Gastrocnemius medialis (tissue), 4 donors: ENCODE data around the gene RGPD3. TPM values are rescaled to one million over a fixed set of nuclear protein-coding genes. Genes with fewer than 3 reads are reported as not detected.
A peak's percentile ranks its signal among the peaks of the same experiment; 100 is the strongest.
"Not testable (repeated sequence)": the region's sequence is repeated elsewhere in the genome, so short reads cannot be mapped to it uniquely, and the experiment has no call there.

Source experiments
- ATAC-seq, 2 donors: fragments of 150-250 bp; one replicate each; pipeline ENCODE4 v1.9.1; 2016
- DNase-seq, 2 donors: peaks; one replicate each; pipeline ENCODE4 v3.0.0-alpha.2; 2019
- H3K27ac ChIP-seq, 4 donors: fragments of 200-600 bp; sonication (generic); 1 replicate in 1 of 4; 2 replicates in 3 of 4; pipeline ENCODE4 v1.5.1; 2016 to 2018; ENCODE audit warnings: mild to moderate bottlenecking in 2 of 4, moderate library complexity in 1 of 4
- H3K27me3 ChIP-seq, 3 donors: fragments of 200-600 bp; sonication (generic) in 2 of 3; 1 replicate in 1 of 3; 2 replicates in 2 of 3; pipeline versions ENCODE4 v1.5.1 to v1.6.0; 2016 to 2019; ENCODE audit warnings: mild to moderate bottlenecking in 1 of 3, moderate library complexity in 1 of 3
- H3K36me3 ChIP-seq, 2 donors: fragments of 200-600 bp; sonication (generic) in 1 of 2; one replicate each; pipeline ENCODE4 v1.5.1; 2017 to 2018
- H3K4me1 ChIP-seq, 2 donors: fragments of 200-600 bp; sonication (generic) in 1 of 2; one replicate each; pipeline ENCODE4 v1.5.1; 2016 to 2017; ENCODE audit warnings: mild to moderate bottlenecking in 2 of 2
- H3K4me3 ChIP-seq, 4 donors: fragments of 200-600 bp; sonication (generic) in 3 of 4; 1 replicate in 1 of 4; 2 replicates in 3 of 4; pipeline ENCODE4 v1.5.1; 2016 to 2019; ENCODE audit warnings: mild to moderate bottlenecking in 2 of 4
- H3K9me3 ChIP-seq, 3 donors: fragments of 200-600 bp; sonication (generic) in 2 of 3; 1 replicate in 1 of 3; 2 replicates in 2 of 3; pipeline ENCODE4 v1.5.1; 2016 to 2019
- CTCF ChIP-seq, 5 experiments: fragments of 450-650 bp in 3 of 5; fragments of 200-600 bp in 2 of 5; sonication (generic) in 2 of 5; IDR thresholded peaks in 4 of 5; conservative IDR thresholded peaks in 1 of 5; 1 replicate in 4 of 5; 2 replicates in 1 of 5; pipeline ENCODE4 v1.5.1; 2016 to 2019; ENCODE audit warnings: antibody characterized with exemption in 5 of 5, mild to moderate bottlenecking in 3 of 5, moderate library complexity in 3 of 5
- in situ Hi-C, 4 donors: fragments of 200-750 bp; cut with MboI; loops; one replicate each; pipeline versions ENCODE4 v1.15.0 to v1.8.0; 2017; ENCODE audit warnings: low sequenced_read_pairs in 4 of 4
- intact Hi-C: fragments of 100-400 bp; cut with DNase I; formaldehyde crosslinking; loops from one replicate; pipeline ENCODE4 v1.15.1; 2023; ENCODE audit warnings: low total_unique reads
- total RNA-seq, 4 donors: library from RNA; depleted of rRNA; stranded (reverse); fragments of >200 nt; gene quantifications; one replicate each; pipeline versions ENCODE4 v1.1.0 to v1.2.3, GENCODE V29; 2016

Gene RGPD3
- total RNA-seq, 4 donors from 2014 or later: 0.15 to 0.38 (median 0.23) TPM; not detected in 1

- H3K27me3 ChIP-seq, intact Hi-C loops, DNase-seq, H3K9me3 ChIP-seq, H3K4me1 ChIP-seq, in situ Hi-C loops, H3K27ac ChIP-seq, H3K36me3 ChIP-seq: not testable (repeated sequence)
- ATAC-seq: peak in 1 of 2 donors; percentile 64
- peak overlapping the region in 3 of 4 donors; percentile 11 to 25 (median 20) for H3K4me3 ChIP-seq
Observed at GRCh38 chr2:106487386-106488191, 19.4 kb upstream of the RGPD3 start.

- H3K27me3 ChIP-seq, ATAC-seq, in situ Hi-C loops, H3K4me1 ChIP-seq, DNase-seq, H3K27ac ChIP-seq, H3K9me3 ChIP-seq, intact Hi-C loops, H3K36me3 ChIP-seq: not testable (repeated sequence)
- peak within 1 kb of the TSS in 3 of 4 donors; percentile 11 to 25 (median 20) for H3K4me3 ChIP-seq
Observed at GRCh38 chr2:106486551-106487385, 18.6 kb upstream of the RGPD3 start, which contains the start of gene CD8B2. Gene CD8B2 (plus strand): TSS chr2:106487364. CDS start chr2:106487427, 63 bp downstream.

GRCh38 chr2:106479563-106479962 is 11.3 kb upstream of the RGPD3 start:
- ATAC-seq, H3K4me3 ChIP-seq, H3K36me3 ChIP-seq, in situ Hi-C loops, H3K9me3 ChIP-seq, H3K4me1 ChIP-seq, H3K27ac ChIP-seq, H3K27me3 ChIP-seq, DNase-seq: not testable (repeated sequence)
- intact Hi-C loops: loop anchor here (10.0 kb wide), 1 partner anchor 375 kb away; no protein-coding TSS in a partner anchor

GRCh38 chr2:106477647-106478046 is 9.4 kb upstream of the RGPD3 start:
- in situ Hi-C loops, ATAC-seq, H3K36me3 ChIP-seq, H3K9me3 ChIP-seq, DNase-seq, H3K27ac ChIP-seq, H3K27me3 ChIP-seq, H3K4me1 ChIP-seq, H3K4me3 ChIP-seq: not testable (repeated sequence)
- intact Hi-C loops: loop anchor here (10.0 kb wide), 1 partner anchor 373 kb away; no protein-coding TSS in a partner anchor

- TF ChIP-seq CTCF (IDR thresholded peaks at IDR 0.05 in 4 of 5, conservative IDR thresholded peaks at IDR 0.05 in 1 of 5): peak in 1 of 5 experiments; percentile 50
- ATAC-seq: peak in 1 of 2 donors; percentile 56
- not testable (repeated sequence) for H3K4me3 ChIP-seq, H3K27me3 ChIP-seq, H3K36me3 ChIP-seq, H3K9me3 ChIP-seq, H3K4me1 ChIP-seq, H3K27ac ChIP-seq
- intact Hi-C loops (loop anchor here (10.0 kb wide), 1 partner anchor 366 kb away; no protein-coding TSS in a partner anchor), in situ Hi-C loops (loop anchor here in 1 of 4 donors (25.0 kb wide), 1 partner anchor 358 kb away; no protein-coding TSS in a partner anchor)
- peak in 1 of 2 donors; percentile 36 for DNase-seq
Observed at GRCh38 chr2:106470658-106471057, 2.4 kb upstream of the RGPD3 start.

- ATAC-seq, intact Hi-C loops, H3K4me1 ChIP-seq, H3K27me3 ChIP-seq, H3K9me3 ChIP-seq, H3K27ac ChIP-seq, H3K4me3 ChIP-seq, DNase-seq, H3K36me3 ChIP-seq: not testable (repeated sequence)
- in situ Hi-C loops: loop anchor here in 1 of 4 donors (25.0 kb wide), 1 partner anchor 355 kb away; no protein-coding TSS in a partner anchor
Observed at GRCh38 chr2:106467516-106467915, 697 bp downstream of the RGPD3 start.

- intact Hi-C loops, H3K27me3 ChIP-seq, H3K4me1 ChIP-seq, DNase-seq, H3K9me3 ChIP-seq, ATAC-seq, H3K27ac ChIP-seq, H3K36me3 ChIP-seq, H3K4me3 ChIP-seq: not testable (repeated sequence)
- in situ Hi-C loops: loop anchor here in 1 of 4 donors (25.0 kb wide), 1 partner anchor 350 kb away; no protein-coding TSS in a partner anchor
Observed at GRCh38 chr2:106461882-106462281, 6.3 kb downstream of the RGPD3 start.

- intact Hi-C loops, H3K27me3 ChIP-seq, in situ Hi-C loops, H3K4me3 ChIP-seq, ATAC-seq, H3K27ac ChIP-seq, H3K4me1 ChIP-seq, DNase-seq, H3K36me3 ChIP-seq, H3K9me3 ChIP-seq: not testable (repeated sequence)
Observed at GRCh38 chr2:106390680-106391079, 77.5 kb downstream of the RGPD3 start.

- H3K4me1 ChIP-seq, H3K9me3 ChIP-seq, H3K4me3 ChIP-seq, ATAC-seq, H3K27ac ChIP-seq, in situ Hi-C loops, DNase-seq, intact Hi-C loops, H3K36me3 ChIP-seq, H3K27me3 ChIP-seq: not testable (repeated sequence)
Observed at GRCh38 chr2:106388814-106389410, 79.3 kb downstream of the RGPD3 start.

GRCh38 chr2:106384548-106384947 is 83.7 kb downstream of the RGPD3 start:
- in situ Hi-C loops, H3K9me3 ChIP-seq, ATAC-seq, H3K4me3 ChIP-seq, intact Hi-C loops, H3K4me1 ChIP-seq, H3K27ac ChIP-seq, H3K36me3 ChIP-seq, H3K27me3 ChIP-seq, DNase-seq: not testable (repeated sequence)
